Adipocyte (in vitro differentiated cells): Measurements from ENCODE around the gene IGSF21.

Source experiments
- DNase-seq: peaks from one replicate; pipeline ENCODE4 v3.0.0-alpha.2; 2015; ENCODE audit warnings: low read depth
- H3K27me3 ChIP-seq: replicated peaks from 2 replicates; pipeline ENCODE4 v1.7.0; 2013; ENCODE audit warnings: mild to moderate bottlenecking, low read length, moderate library complexity; ENCODE audit not compliant: control insufficient read depth, insufficient read depth
- H3K36me3 ChIP-seq: 2 replicates; pipeline ENCODE4 v1.7.0; 2013; ENCODE audit warnings: low read length, mild to moderate bottlenecking, moderate library complexity; ENCODE audit not compliant: control insufficient read depth, insufficient read depth, severe bottlenecking
- H3K4me1 ChIP-seq: 2 replicates; pipeline ENCODE4 v1.7.0; 2013; ENCODE audit warnings: mild to moderate bottlenecking, low read length, moderate library complexity; ENCODE audit not compliant: control insufficient read depth, insufficient read depth
- H3K4me3 ChIP-seq: 2 replicates; pipeline ENCODE4 v1.7.0; 2013; ENCODE audit warnings: mild to moderate bottlenecking, low read length, moderate library complexity
- H3K9ac ChIP-seq: 2 replicates; pipeline ENCODE4 v1.7.0; 2013; ENCODE audit warnings: mild to moderate bottlenecking, low read length, moderate library complexity
- H3K9me3 ChIP-seq: 2 replicates; pipeline ENCODE4 v1.7.0; 2013; ENCODE audit warnings: mild to moderate bottlenecking, low read length, moderate library complexity; ENCODE audit not compliant: control insufficient read depth

IGSF21 gene

DNA sequence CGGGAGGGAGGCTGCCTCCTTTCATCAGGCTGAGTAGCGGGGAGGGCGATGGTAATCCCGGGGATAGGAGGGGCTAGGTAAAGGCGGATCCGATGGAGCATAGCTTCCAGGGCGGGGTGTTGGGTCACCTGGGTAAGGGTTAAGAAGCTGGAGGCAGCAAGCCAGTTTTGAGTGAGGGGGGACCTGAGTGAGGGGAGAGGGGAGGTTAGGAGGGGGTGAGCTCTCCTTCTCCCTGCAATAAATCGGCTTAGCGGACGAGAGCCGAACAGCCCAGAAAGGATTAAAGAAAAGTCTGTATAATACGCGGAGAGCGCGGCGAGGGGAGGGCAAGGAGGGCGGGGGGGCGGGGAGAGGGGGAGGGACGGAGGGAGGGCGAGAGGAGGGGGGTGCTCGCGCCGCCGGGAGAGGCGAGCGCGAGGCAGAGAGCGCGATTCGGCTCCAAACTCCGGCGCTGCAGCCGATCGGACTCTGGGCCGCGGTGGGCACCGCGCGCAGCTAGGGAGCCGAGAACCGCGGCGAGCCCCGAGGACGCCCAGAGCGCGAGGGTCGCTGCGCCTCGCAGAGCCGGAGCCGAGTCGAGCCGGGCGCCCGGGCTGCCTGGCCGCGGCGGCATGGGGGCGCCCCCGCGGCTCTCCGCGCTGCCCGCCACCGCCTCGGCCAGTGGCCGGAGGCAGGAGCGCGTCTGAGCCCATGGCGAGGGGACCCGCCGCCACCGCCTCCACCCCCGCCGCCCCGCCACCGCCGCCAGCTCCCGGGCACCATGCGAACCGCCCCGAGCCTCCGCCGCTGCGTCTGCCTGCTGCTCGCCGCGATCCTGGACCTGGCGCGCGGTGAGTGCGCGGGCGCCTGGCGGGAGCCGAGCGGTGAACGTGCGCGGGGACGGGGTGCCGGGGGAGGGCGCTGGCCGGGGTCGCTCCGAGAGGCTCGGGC lies at the start of gene IGSF21:
Gene IGSF21, plus strand, starts transcription at position 430 of the 930 bp plus-strand sequence. Its CDS starts 331 bp downstream, at position 761.
- no peak for DNase-seq

DNA sequence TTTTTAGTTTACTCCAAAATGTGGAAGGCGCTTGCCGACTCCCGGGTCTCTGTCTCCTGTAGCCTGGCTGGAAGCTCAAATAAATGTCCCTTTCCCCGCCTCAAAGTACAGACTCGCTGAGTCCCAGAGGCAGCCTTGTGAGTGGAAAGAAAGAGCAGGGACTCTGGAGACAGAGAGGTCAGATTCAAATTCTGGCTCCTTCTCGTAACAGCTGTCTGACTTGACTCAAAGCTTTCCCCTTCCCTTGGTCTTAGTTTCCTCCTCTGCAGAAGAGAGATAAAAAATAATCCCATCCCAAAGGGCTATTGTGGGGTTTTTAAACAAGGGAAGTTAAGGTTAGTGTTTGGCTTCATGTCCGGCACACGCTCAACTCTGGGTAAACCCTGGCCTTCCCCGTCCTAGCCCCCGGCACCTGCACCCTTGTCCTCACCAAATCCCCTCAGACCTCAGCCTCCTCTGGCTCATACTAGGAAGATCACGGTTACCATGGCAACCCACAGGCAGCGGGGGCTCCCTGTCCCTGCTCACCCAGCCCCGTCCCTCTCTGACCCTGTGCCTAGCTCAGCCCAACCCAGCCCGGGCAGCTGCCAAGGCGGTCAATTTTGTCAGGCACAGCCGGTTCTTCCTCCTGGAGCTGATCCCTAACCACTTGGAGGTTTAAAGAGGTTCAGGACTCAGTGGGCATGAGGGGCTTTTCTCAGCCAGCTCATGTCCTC lies 49.2 kb upstream of the IGSF21 start:
- DNase-seq = no peak

More for the DNA sequence above, at the start of gene IGSF21:
- Histone ChIP-seq H3K4me1 (peaks cover 19% of the 10 kb centered on the region), H3K9ac (no peak within 1 kb of the TSS), H3K27me3 (peaks cover 72% of the 10 kb centered on the region), H3K4me3 (no peak within 1 kb of the TSS), H3K9me3 (no peaks in the 10 kb centered on the region), H3K36me3 (no peaks in the 10 kb centered on the region)

DNA sequence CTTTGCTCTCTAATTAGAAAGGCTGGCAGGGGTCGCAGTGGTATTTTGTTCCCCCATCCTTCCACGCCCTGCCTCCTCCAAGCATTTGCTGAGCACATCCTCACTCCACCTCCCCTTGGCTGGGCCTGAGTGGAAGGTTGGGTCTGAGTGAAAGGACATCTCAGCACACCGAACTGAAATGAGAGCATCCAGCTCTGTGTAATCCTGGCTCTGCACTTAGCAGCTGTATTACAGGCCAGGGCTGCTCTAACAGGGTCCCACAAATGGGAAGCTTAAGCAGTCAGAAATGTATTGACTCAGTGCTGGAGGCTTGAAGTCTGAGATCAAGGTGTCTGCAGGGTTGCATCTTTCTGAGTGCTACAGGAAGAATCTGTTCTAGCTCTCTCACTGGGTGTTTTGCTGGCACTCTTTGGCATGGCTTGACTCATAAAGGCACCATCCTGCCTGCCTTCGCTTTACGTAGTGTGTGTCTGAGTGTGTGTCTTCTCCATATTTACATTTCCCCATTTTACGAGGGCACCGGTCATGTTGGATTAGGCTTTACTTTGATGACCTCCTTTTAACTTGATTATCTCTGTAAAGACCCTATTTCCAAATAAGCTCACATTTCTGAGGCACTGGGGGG lies 48.5 kb upstream of the IGSF21 start:
- Histone ChIP-seq H3K9ac (no peak overlapping the region), H3K9me3 (peaks cover 6% of the 10 kb centered on the region), H3K36me3 (no peaks in the 10 kb centered on the region), H3K27me3 (peaks cover 62% of the 10 kb centered on the region), H3K4me3 (no peak overlapping the region), H3K4me1 (no peaks in the 10 kb centered on the region)
- DNase-seq = no peak

More for the DNA sequence above, 49.2 kb upstream of the IGSF21 start:
- Histone ChIP-seq H3K9me3 (peaks cover 6% of the 10 kb centered on the region), H3K4me1 (no peaks in the 10 kb centered on the region), H3K9ac (no peak overlapping the region), H3K27me3 (peaks cover 58% of the 10 kb centered on the region), H3K4me3 (no peak overlapping the region), H3K36me3 (no peaks in the 10 kb centered on the region)

- Histone ChIP-seq H3K36me3 (no peaks in the 10 kb centered on the region), H3K27me3 (peaks cover 62% of the 10 kb centered on the region), H3K4me3 (no peak overlapping the region), H3K9ac (no peak overlapping the region), H3K9me3 (peaks cover 6% of the 10 kb centered on the region), H3K4me1 (no peaks in the 10 kb centered on the region)
- DNase-seq = no peak
Observed at GRCh38 chr1:18060366-18060765, 47.2 kb upstream of the IGSF21 start.

GRCh38 chr1:18062185-18062584 lies 45.4 kb upstream of the IGSF21 start:
- H3K4me1 ChIP-seq = no peaks in the 10 kb centered on the region
- H3K36me3 ChIP-seq = no peaks in the 10 kb centered on the region
- H3K9me3 ChIP-seq = peaks cover 6% of the 10 kb centered on the region
- peaks cover 63% of the 10 kb centered on the region for H3K27me3 ChIP-seq
- H3K4me3 ChIP-seq = no peak overlapping the region
- DNase-seq = no peak
- H3K9ac ChIP-seq = no peak overlapping the region

DNA sequence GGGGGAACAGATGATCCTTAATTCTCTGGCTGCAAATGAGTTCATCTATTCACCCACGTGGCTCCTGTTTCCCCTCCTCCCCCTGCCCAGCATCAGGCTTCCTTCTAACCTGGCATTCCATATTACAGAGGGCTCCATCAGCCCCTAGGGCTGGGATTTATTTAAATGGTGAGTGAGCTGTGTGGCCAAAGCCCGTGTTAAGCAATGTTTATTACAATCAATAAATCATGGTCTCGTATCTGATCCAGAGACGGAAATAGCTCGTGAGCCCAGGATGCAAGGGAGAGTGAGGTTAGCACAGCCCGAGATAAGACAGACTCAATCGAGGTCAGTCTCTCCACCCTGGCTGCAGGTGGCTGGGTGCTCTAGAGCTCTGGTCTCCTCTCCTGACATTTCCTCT lies 43.1 kb upstream of the IGSF21 start:
- Histone ChIP-seq H3K9me3 (peaks cover 6% of the 10 kb centered on the region), H3K4me1 (no peaks in the 10 kb centered on the region), H3K9ac (no peak overlapping the region), H3K36me3 (no peaks in the 10 kb centered on the region), H3K27me3 (peaks cover 39% of the 10 kb centered on the region), H3K4me3 (no peak overlapping the region)
- DNase-seq = no peak

DNA sequence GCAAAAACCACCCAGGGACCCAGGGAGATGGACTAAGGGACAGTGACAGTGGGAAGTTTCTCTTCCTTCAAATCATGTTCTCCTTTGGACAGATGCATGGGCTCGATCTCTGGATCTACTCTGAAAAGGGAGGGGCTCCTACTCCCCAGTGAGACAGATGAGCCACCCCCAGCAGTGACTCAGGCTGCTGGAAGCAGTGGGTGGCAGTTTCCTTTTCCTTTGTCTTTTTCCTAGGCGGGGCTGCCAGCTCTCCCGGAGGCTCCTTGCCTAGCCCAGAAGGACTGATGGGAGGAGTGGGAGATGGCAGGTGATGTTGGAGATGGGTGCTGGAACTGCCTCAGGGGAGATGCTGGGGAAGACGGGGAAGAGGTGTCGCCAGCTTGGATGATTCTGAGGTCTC lies 41.0 kb upstream of the IGSF21 start:
- Histone ChIP-seq H3K9me3 (peaks cover 6% of the 10 kb centered on the region), H3K4me1 (no peaks in the 10 kb centered on the region), H3K36me3 (no peaks in the 10 kb centered on the region), H3K27me3 (peaks cover 38% of the 10 kb centered on the region), H3K9ac (no peak overlapping the region), H3K4me3 (no peak overlapping the region)
- DNase-seq = no peak

GRCh38 chr1:18069903-18070302 lies 37.7 kb upstream of the IGSF21 start:
- Histone ChIP-seq H3K9me3 (no peaks in the 10 kb centered on the region), H3K36me3 (no peaks in the 10 kb centered on the region), H3K9ac (no peak overlapping the region), H3K27me3 (peaks cover 44% of the 10 kb centered on the region), H3K4me1 (no peaks in the 10 kb centered on the region), H3K4me3 (no peak overlapping the region)
- DNase-seq = no peak

DNA sequence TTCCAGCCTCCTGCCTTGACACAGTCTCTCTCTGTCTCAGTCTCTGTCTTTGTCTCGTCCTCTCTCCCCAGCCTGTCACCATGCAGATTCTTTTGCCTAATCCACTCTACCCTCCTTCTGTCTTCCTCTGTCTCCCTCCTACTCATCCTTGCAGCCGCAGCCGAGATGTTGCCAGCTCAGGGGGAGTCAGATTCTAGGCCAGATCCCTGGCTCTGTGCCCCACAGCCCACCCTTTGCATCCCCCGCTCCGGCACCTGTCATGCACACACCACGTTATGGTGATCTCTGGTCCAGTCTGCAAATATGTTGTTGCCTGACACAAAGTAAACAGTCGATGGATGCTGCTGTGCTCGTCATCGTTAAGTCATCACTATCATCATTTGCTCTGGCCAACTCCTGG lies 35.5 kb upstream of the IGSF21 start:
- DNase-seq = no peak
- no peak overlapping the region for H3K4me3 ChIP-seq
- no peak overlapping the region for H3K9ac ChIP-seq
- H3K9me3 ChIP-seq = no peaks in the 10 kb centered on the region
- peaks cover 37% of the 10 kb centered on the region for H3K27me3 ChIP-seq
- H3K4me1 ChIP-seq = no peaks in the 10 kb centered on the region
- H3K36me3 ChIP-seq = no peaks in the 10 kb centered on the region

DNA sequence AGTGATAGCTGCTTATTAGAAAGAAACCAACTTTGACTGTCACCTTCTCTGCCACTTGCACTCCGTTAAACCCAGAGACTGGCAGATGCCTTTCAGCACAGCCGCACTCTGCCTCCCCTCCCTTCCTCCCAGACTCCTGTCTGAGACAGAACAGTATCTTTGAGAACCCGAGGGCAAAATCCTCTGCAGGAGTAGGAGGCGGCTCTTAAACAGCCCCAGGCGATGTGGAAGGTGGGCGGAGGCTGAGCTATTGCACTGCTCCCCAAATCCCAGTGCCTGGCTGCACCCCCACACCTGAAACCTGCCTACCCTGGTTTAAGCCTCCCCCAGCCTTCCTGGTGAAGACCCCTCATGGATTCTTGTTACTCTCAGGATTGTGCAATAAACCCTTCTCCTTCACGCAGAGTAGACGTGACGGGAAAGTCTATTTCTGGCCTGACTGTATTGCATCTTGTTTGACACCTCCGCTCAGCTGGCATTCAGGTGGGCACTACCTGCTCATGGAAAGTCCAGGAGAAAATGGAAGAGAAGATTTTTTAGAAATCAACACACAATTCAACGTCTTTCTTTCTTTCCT lies 34.4 kb upstream of the IGSF21 start:
- no peak overlapping the region for H3K9ac ChIP-seq

More for the DNA sequence above, 34.4 kb upstream of the IGSF21 start:
- H3K36me3 ChIP-seq = no peaks in the 10 kb centered on the region
- H3K4me3 ChIP-seq = no peak overlapping the region
- no peaks in the 10 kb centered on the region for H3K9me3 ChIP-seq
- H3K27me3 ChIP-seq = peaks cover 48% of the 10 kb centered on the region
- no peak for DNase-seq
- H3K4me1 ChIP-seq = no peaks in the 10 kb centered on the region
